ENCODE measurements around the gene CASZ1.

The CASZ1 gene

GRCh38 chr1:10724948-10725847, 71.2 kb downstream of the CASZ1 start:
- peak; percentile 45 for DNase-seq

GRCh38 chr1:10724511-10724910, 71.9 kb downstream of the CASZ1 start:
- DNase-seq = no peak

- peak; percentile 68 for DNase-seq
Measured at GRCh38 chr1:10724052-10724494, 72.4 kb downstream of the CASZ1 start.

GRCh38 chr1:10723317-10723716, 73.1 kb downstream of the CASZ1 start:
- no peak for DNase-seq

GRCh38 chr1:10722803-10723202, 73.6 kb downstream of the CASZ1 start:
- no peak for DNase-seq

- DNase-seq = no peak
Measured at GRCh38 chr1:10721381-10722321, 74.8 kb downstream of the CASZ1 start.

- no peak for DNase-seq
Measured at GRCh38 chr1:10720635-10721034, 75.8 kb downstream of the CASZ1 start.

GRCh38 chr1:10718083-10718415, 78.4 kb downstream of the CASZ1 start:
- DNase-seq = no peak

- no peak for DNase-seq
Measured at GRCh38 chr1:10717296-10718082, 79.0 kb downstream of the CASZ1 start.

- DNase-seq = no peak
Measured at GRCh38 chr1:10716840-10717239, 79.6 kb downstream of the CASZ1 start.

- DNase-seq = no peak
Measured at GRCh38 chr1:10714337-10715114, 81.9 kb downstream of the CASZ1 start.

GRCh38 chr1:10713614-10714013, 82.8 kb downstream of the CASZ1 start:
- DNase-seq = no peak

- DNase-seq = no peak
Measured at GRCh38 chr1:10712568-10713362, 83.7 kb downstream of the CASZ1 start.

GRCh38 chr1:10710489-10710888, 86.0 kb downstream of the CASZ1 start:
- peak; percentile 57 for DNase-seq

- no peak for DNase-seq
Measured at GRCh38 chr1:10709646-10710045, 86.8 kb downstream of the CASZ1 start.

- DNase-seq = no peak
Measured at GRCh38 chr1:10709165-10709564, 87.3 kb downstream of the CASZ1 start.

- no peak for DNase-seq
Measured at GRCh38 chr1:10708757-10709156, 87.7 kb downstream of the CASZ1 start.

- no peak for DNase-seq
Measured at GRCh38 chr1:10707208-10707607, 89.2 kb downstream of the CASZ1 start.

GRCh38 chr1:10706376-10706913, 90.0 kb downstream of the CASZ1 start:
- DNase-seq = no peak

- DNase-seq = no peak
Measured at GRCh38 chr1:10705953-10706352, 90.5 kb downstream of the CASZ1 start.

GRCh38 chr1:10704368-10704882, 92.0 kb downstream of the CASZ1 start:
- no peak for DNase-seq

Data from NCI-H345 (cell line).